MCF 10A (cell line): ENCODE data around the gene DUSP9. TPM values are rescaled to one million over a fixed set of nuclear protein-coding genes. Genes with fewer than 3 reads are reported as not detected.
"Not testable (repeated sequence)": the region's sequence is repeated elsewhere in the genome, so short reads cannot be mapped to it uniquely, and the experiment has no call there.

ENCODE experiments used
- BruUV-seq: library from RNA; stranded (reverse); fragments of 400-500 nt; replicated peaks from 2 replicates; lab custom pipeline; 2021; lab: Mats Ljungman, UMichigan
- CTCF ChIA-PET: fragments of 300-600 bp; sonication (Branson Sonifier 250); formaldehyde crosslinking; extraction: SDS; loops from one replicate; lab custom pipeline; 2021; ENCODE audit warnings: antibody characterized with exemption, inconsistent platforms; lab: Yijun Ruan, JAX
- POLR2A ChIA-PET: fragments of 300-600, 350-650 bp; sonication (Branson Sonifier 250); formaldehyde crosslinking; extraction: SDS; loops from one replicate; lab custom pipeline; 2020; ENCODE audit warnings: antibody characterized with exemption, inconsistent platforms; lab: Yijun Ruan, JAX
- DNase-seq: peaks from one replicate; pipeline ENCODE4 v3.0.0-alpha.2; 2018; ENCODE audit not compliant: unreplicated experiment
- H3K27ac Mint-ChIP-seq: one replicate; pipeline ENCODE4 v1.8.0; 2022; ENCODE audit warnings: mild to moderate bottlenecking, low read depth, mixed read lengths; ENCODE audit not compliant: unreplicated experiment
- H3K27me3 Mint-ChIP-seq: one replicate; pipeline ENCODE4 v1.8.0; 2022; ENCODE audit warnings: mixed read lengths; ENCODE audit not compliant: insufficient read depth, unreplicated experiment
- H3K36me3 Mint-ChIP-seq: one replicate; pipeline ENCODE4 v1.8.0; 2022; ENCODE audit warnings: mild to moderate bottlenecking, moderate library complexity, mixed read lengths; ENCODE audit not compliant: insufficient read depth, unreplicated experiment
- H3K4me1 Mint-ChIP-seq: one replicate; pipeline ENCODE4 v1.8.0; 2022; ENCODE audit warnings: mixed read lengths; ENCODE audit not compliant: insufficient read depth, unreplicated experiment
- H3K4me3 Mint-ChIP-seq: one replicate; pipeline ENCODE4 v1.8.0; 2022; ENCODE audit warnings: mild to moderate bottlenecking, moderate library complexity, mixed read lengths; ENCODE audit not compliant: unreplicated experiment
- H3K9me3 Mint-ChIP-seq: one replicate; pipeline ENCODE4 v1.8.0; 2022; ENCODE audit warnings: mixed read lengths; ENCODE audit not compliant: unreplicated experiment
- intact Hi-C: fragments of 100-400 bp; cut with micrococcal nuclease; formaldehyde crosslinking; loops from 2 replicates; pipeline ENCODE4 v1.14.1; 2022
- total RNA-seq: library from RNA; stranded (reverse); gene quantifications from 2 replicates; pipeline ENCODE4 v1.2.3, GENCODE V29; 2022
- TF ChIP-seq, protein P1 (sequence below): fragments of 200-600 bp; IDR thresholded peaks from one replicate; pipeline ENCODE4 v1.8.0; 2022; ENCODE audit warnings: antibody characterized with exemption, mild to moderate bottlenecking; ENCODE audit not compliant: unreplicated experiment

Gene DUSP9
- total RNA-seq, 1 experiment from 2014 or later = not detected

DNA sequence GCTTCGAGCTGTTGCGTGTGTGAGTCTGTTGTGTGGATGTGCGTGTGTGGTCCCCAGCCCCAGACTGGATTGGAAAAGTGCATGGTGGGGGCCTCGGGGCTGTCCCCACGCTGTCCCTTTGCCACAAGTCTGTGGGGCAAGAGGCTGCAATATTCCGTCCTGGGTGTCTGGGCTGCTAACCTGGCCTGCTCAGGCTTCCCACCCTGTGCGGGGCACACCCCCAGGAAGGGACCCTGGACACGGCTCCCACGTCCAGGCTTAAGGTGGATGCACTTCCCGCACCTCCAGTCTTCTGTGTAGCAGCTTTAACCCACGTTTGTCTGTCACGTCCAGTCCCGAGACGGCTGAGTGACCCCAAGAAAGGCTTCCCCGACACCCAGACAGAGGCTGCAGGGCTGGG, 49.1 kb downstream of the DUSP9 start:
- intact Hi-C loops = no loop called here
- POLR2A ChIA-PET = no interaction called here
- H3K27ac Mint-ChIP-seq = no peak overlapping the region
- peaks cover 31% of the 10 kb centered on the region for H3K36me3 Mint-ChIP-seq
- no peak overlapping the region for H3K4me3 Mint-ChIP-seq
- no peaks in the 10 kb centered on the region for H3K9me3 Mint-ChIP-seq
- CTCF ChIA-PET = no interaction called here
- BruUV-seq = no TSS peak
- H3K4me1 Mint-ChIP-seq = peaks cover 8% of the 10 kb centered on the region
- DNase-seq = no peak
- TF ChIP-seq, protein P1, sequence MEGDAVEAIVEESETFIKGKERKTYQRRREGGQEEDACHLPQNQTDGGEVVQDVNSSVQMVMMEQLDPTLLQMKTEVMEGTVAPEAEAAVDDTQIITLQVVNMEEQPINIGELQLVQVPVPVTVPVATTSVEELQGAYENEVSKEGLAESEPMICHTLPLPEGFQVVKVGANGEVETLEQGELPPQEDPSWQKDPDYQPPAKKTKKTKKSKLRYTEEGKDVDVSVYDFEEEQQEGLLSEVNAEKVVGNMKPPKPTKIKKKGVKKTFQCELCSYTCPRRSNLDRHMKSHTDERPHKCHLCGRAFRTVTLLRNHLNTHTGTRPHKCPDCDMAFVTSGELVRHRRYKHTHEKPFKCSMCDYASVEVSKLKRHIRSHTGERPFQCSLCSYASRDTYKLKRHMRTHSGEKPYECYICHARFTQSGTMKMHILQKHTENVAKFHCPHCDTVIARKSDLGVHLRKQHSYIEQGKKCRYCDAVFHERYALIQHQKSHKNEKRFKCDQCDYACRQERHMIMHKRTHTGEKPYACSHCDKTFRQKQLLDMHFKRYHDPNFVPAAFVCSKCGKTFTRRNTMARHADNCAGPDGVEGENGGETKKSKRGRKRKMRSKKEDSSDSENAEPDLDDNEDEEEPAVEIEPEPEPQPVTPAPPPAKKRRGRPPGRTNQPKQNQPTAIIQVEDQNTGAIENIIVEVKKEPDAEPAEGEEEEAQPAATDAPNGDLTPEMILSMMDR = no peak
- no peaks in the 10 kb centered on the region for H3K27me3 Mint-ChIP-seq

DNA sequence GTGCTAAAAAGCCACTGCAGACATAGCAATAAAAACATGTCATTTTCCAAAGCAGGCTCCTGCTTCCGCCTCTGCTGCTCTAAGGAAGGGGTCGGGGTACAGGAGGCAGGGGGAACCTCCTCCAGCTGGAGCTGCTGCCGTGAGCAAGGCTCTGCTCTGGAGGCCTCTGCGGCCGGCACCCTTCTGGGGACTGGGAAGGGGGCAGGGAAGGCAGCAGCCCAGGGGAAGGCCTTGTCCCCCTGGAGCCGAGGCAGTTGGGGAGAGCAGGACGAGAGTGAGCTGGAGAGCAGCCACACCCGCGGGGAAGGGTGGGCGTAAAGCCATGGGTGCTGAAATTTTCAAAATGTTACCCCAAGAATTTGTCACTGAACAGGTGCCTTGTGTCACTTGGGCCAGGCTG, 49.5 kb downstream of the DUSP9 start:
- intact Hi-C loops, H3K27ac Mint-ChIP-seq, POLR2A ChIA-PET, CTCF ChIA-PET, H3K4me1 Mint-ChIP-seq, DNase-seq, H3K4me3 Mint-ChIP-seq, H3K9me3 Mint-ChIP-seq, H3K27me3 Mint-ChIP-seq, BruUV-seq: not testable (repeated sequence)
- peaks cover 33% of the 10 kb centered on the region for H3K36me3 Mint-ChIP-seq

DNA sequence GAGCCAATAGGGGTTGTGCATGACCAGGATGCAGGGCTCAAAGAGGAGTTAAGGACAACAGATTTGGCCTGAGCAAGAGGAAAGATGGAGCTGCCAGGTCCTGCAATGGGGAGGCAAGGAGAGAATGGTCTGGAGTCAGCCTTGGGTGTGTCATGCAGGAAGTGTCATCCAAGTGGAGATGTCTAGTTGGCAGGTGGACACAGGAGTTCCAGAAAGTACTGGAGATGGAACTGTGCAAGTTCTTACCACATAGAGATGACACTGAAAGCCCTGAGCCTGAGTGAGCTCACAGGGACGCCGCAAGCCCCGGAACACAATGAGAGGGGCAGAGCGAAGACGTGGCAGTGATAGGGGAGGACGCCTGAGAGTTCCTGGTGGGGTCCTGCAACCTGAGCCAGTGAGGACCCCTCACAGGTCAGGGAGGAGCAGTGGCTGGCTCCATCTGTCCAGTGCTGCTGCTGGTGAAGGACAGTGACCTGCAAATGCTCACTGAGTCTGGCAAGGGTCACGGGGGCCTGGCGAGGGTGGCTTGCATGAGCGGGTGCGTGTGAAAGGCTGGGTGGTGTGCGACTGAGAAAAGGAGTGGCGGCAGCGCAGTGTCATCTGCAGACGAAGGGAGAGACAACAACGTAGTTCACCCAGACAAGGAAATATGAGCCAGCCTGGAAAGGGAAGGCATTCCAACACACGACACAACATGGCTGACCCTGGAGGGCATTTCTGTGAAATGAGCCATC, 50.2 kb downstream of the DUSP9 start:
- H3K27ac Mint-ChIP-seq, H3K27me3 Mint-ChIP-seq, CTCF ChIA-PET, POLR2A ChIA-PET, H3K4me3 Mint-ChIP-seq, BruUV-seq, H3K9me3 Mint-ChIP-seq, DNase-seq, intact Hi-C loops, H3K4me1 Mint-ChIP-seq: not testable (repeated sequence)
- peaks cover 35% of the 10 kb centered on the region for H3K36me3 Mint-ChIP-seq

DNA sequence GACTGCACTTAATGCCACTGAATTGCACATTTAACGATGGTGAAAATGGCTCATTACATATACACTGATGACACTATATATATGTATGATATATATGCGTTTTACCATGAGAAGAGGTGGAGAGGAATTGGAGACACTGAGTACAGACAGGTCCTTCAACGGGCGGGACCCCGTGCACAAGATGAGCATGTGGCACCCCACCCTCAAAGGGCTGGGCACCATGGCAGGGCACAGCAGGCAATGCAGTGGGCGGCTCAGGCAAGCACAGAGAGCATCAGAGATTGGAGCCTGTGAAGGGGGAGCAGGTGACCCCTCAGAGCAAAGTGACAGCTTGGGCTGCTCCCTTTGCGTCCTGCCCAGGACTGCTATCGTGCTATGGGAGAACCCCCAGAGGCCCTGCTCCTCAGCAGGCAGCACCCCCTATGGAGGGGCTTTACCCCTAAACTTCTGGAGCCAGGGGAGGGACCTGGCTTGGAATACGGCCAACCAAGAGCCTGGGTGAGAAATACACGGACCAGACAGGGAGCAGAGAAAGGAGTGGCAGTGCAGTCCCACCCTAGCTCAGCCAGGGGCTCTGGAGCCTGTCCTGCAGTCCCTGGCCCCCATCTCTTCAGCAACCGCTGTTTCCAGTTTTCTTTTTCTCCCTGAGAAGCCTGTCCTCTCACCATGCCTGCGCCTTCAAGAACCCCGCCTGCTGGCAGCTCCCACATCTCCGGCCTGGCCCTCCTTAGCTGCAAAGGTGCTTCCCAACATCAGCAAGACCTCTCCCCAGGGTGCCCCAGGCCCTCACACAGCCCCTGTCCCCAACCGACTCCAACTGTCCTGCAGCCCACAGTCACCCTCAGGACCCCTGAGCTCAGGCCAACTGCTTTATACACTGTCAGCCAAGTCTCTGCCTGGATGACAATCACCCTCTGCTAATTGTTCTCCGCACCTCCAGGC, 51.2 kb downstream of the DUSP9 start:
- intact Hi-C loops = no loop called here
- Mint-ChIP-seq H3K9me3 (no peaks in the 10 kb centered on the region), H3K36me3 (peaks cover 40% of the 10 kb centered on the region), H3K4me1 (peaks cover 8% of the 10 kb centered on the region), H3K27me3 (no peaks in the 10 kb centered on the region), H3K27ac (no peak overlapping the region), H3K4me3 (no peak overlapping the region)
- POLR2A ChIA-PET = interaction anchor here (0.7 to 1.3 kb wide), 2 partner anchors 16 to 91 kb away, joined by 3 read pairs; no protein-coding TSS in a partner anchor
- no peak for DNase-seq
- BruUV-seq = no TSS peak
- CTCF ChIA-PET = interaction anchor here (0.7 to 1.8 kb wide), 2 partner anchors 13 to 159 kb away, joined by 3 to 6 read pairs; no protein-coding TSS in a partner anchor
- TF ChIP-seq, protein P1 = no peak

DNA sequence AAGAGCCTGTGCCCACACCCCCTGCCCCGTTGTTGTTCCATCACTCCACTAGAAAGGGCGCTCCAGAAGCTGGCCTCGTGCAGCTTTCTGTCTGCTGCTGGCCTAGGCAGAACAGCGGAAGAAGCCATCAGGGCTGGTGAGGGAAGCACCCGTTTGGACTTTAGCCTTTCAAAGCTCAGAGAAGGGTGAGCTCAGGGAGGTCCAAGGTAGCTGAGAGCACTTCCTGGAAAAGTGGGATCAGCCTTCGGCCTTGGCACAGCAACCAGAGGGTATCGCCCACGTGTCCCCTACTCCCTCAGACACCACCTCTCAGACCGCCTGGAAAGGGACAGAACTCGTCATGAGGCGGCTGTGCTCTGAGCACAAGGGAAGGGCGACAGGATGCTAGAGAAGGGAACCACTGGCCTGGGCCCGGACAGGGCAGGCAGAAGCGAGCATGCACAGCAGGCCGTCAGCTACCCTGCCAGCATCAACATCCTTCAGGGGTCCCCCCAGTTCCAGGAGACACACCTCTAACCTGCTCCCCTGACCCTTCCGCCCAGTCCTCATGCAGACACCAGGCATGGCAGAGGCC, 52.3 kb downstream of the DUSP9 start:
- H3K4me3 Mint-ChIP-seq, BruUV-seq, DNase-seq, H3K9me3 Mint-ChIP-seq, H3K27me3 Mint-ChIP-seq, H3K4me1 Mint-ChIP-seq, intact Hi-C loops, H3K27ac Mint-ChIP-seq: not testable (repeated sequence)
- CTCF ChIA-PET = interaction anchor here (1.8 kb wide), 1 partner anchor 160 kb away, joined by 6 read pairs; no protein-coding TSS in a partner anchor
- POLR2A ChIA-PET = interaction anchor here (0.7 to 1.3 kb wide), 2 partner anchors 17 to 92 kb away, joined by 3 read pairs; no protein-coding TSS in a partner anchor
- peaks cover 44% of the 10 kb centered on the region for H3K36me3 Mint-ChIP-seq

DNA sequence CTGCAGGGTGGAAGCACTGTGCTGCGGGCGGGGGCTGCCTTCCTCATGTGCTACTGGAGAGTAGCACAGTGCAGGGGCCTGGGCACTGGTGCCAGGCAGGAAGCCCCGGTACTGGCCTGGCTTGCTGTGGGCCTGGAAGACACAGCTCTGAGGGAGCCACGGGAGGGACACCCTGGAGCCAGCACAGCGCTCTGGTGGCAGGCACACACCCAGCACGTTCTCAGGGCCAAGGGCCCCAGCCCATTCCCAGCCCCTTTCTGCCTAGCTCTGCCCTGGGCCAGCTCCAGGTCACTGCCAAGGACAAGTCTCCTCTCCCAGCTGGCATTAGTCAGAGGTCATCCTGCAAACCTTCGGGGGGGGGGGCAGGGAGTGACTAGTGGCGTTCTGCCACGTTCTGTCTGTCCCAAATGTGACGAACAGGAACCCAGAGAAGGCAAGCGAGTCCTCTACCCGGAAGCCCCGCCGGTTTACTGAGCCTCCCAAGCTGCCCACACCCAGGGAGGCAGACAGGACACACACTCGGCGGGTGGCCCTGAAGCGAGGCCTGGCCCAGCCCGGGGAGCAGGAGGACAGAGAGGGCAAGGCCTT, 52.9 kb downstream of the DUSP9 start:
- H3K4me3 Mint-ChIP-seq, H3K27me3 Mint-ChIP-seq, H3K27ac Mint-ChIP-seq, BruUV-seq, H3K9me3 Mint-ChIP-seq, DNase-seq, H3K4me1 Mint-ChIP-seq, POLR2A ChIA-PET, intact Hi-C loops: not testable (repeated sequence)
- H3K36me3 Mint-ChIP-seq = peaks cover 44% of the 10 kb centered on the region
- CTCF ChIA-PET = interaction anchor here (0.7 to 1.8 kb wide), 2 partner anchors 161 to 170 kb away, joined by 3 to 6 read pairs; no protein-coding TSS in a partner anchor
